Kidney (tissue), 14 donors: ENCODE measurements around the gene MARK2. TPM values are rescaled to one million over a fixed set of nuclear protein-coding genes. Genes with fewer than 3 reads are reported as not detected.

Experiments used
- DNase-seq, 5 donors: peaks; one replicate each; pipeline ENCODE4 v3.0.0-alpha.2; 2013 to 2020
- FAIRE-seq: peaks from 2 replicates; lab custom pipeline; 2012; peaks lifted over from hg19 to GRCh38; lab: Jason Lieb, UNC
- H3K27ac ChIP-seq, 2 donors: one replicate each; pipeline ENCODE4 v1.7.0; 2013; ENCODE audit warnings: low read depth in 2 of 2, low read length in 2 of 2, inconsistent platforms in 1 of 2
- H3K27me3 ChIP-seq: one replicate; pipeline ENCODE4 v1.7.1; 2013; ENCODE audit warnings: low read length, inconsistent platforms; ENCODE audit not compliant: control insufficient read depth, insufficient read depth
- H3K36me3 ChIP-seq, 3 donors: one replicate each; pipeline versions ENCODE4 v1.7.0 to v1.7.1; 2013; ENCODE audit warnings: low read length in 3 of 3, control low read depth in 1 of 3, inconsistent platforms in 1 of 3; ENCODE audit not compliant: insufficient read depth in 3 of 3, control insufficient read depth in 2 of 3
- H3K4me1 ChIP-seq, 3 donors: one replicate each; pipeline versions ENCODE4 v1.7.0 to v1.7.1; 2013; ENCODE audit warnings: low read length in 3 of 3, inconsistent platforms in 1 of 3, low read depth in 1 of 3; ENCODE audit not compliant: control insufficient read depth in 2 of 3, insufficient read depth in 2 of 3
- H3K4me3 ChIP-seq, 3 donors: one replicate each; pipeline versions ENCODE4 v1.7.0 to v1.8.1; 2013; ENCODE audit warnings: low read length in 3 of 3, control low read depth in 1 of 3, inconsistent platforms in 1 of 3
- H3K9ac ChIP-seq, 3 donors: one replicate each; pipeline versions ENCODE4 v1.7.0 to v1.7.1; 2013; ENCODE audit warnings: low read length in 3 of 3, control low read depth in 1 of 3, inconsistent platforms in 1 of 3
- H3K9me3 ChIP-seq, 3 donors: one replicate each; pipeline versions ENCODE4 v1.7.0 to v1.7.1; 2013; ENCODE audit warnings: low read length in 3 of 3, control low read depth in 1 of 3, inconsistent platforms in 1 of 3; ENCODE audit not compliant: control insufficient read depth in 2 of 3, insufficient read depth in 1 of 3
- intact Hi-C: fragments of 100-400 bp; cut with DNase I; formaldehyde crosslinking; loops from one replicate; pipeline ENCODE4 v1.11.1; 2022
- polyA plus RNA-seq: library from polyadenylated mRNA; stranded (reverse); fragments of 350-450 nt; fragmentation: Illumina TruSeq; extraction: RNeasy Lipid Tissue Mini Kit (QIAGEN cat#74804); gene quantifications from one replicate; pipeline ENCODE4 v1.2.3, GENCODE V29; 2014; ENCODE audit warnings: low read depth, low replicate concordance; ENCODE audit not compliant: insufficient read depth
- total RNA-seq: library from RNA; stranded (reverse); fragmentation: NEBNext Ultra II Directional; extraction: Animal tissue kit (Norgen Biotek cat#: 25700); gene quantifications from one replicate; pipeline ENCODE4 v1.2.1, GENCODE V29; 2021
- TF ChIP-seq, protein P1 (sequence below): IDR thresholded peaks from 3 replicates; pipeline ENCODE4 v1.5.1; 2012; ENCODE audit warnings: mild to moderate bottlenecking, moderate library complexity, borderline replicate concordance; ENCODE audit not compliant: insufficient read depth; ENCODE audit errors: extremely low read depth
- donor health status: control.
- donor health status: control.
- donor health status: control.
- donor health status: control.
- donor health status: control.
- donor health status: DM: yes; HTN: yes; CAD: no.
- donor health status: Normal renal cell carcinoma (clear cell type).

Gene MARK2
- total and polyA plus RNA-seq, 2 donors from 2014 or later = 11.7 to 42.6 TPM

GRCh38 chr11:63907808-63908530 lies 69.1 kb downstream of the MARK2 start:
- no peak for FAIRE-seq
- Histone ChIP-seq H3K9me3 (no peaks in the 10 kb centered on the region), H3K27me3 (no peaks in the 10 kb centered on the region), H3K4me1 (peaks cover 0 to 2% (median 0%) of the 10 kb centered on the region in 3 donors), H3K27ac (no peak overlapping the region), H3K36me3 (peaks cover 2 to 20% (median 17%) of the 10 kb centered on the region in 3 donors), H3K4me3 (no peak overlapping the region), H3K9ac (no peak overlapping the region)
- TF ChIP-seq, protein P1, sequence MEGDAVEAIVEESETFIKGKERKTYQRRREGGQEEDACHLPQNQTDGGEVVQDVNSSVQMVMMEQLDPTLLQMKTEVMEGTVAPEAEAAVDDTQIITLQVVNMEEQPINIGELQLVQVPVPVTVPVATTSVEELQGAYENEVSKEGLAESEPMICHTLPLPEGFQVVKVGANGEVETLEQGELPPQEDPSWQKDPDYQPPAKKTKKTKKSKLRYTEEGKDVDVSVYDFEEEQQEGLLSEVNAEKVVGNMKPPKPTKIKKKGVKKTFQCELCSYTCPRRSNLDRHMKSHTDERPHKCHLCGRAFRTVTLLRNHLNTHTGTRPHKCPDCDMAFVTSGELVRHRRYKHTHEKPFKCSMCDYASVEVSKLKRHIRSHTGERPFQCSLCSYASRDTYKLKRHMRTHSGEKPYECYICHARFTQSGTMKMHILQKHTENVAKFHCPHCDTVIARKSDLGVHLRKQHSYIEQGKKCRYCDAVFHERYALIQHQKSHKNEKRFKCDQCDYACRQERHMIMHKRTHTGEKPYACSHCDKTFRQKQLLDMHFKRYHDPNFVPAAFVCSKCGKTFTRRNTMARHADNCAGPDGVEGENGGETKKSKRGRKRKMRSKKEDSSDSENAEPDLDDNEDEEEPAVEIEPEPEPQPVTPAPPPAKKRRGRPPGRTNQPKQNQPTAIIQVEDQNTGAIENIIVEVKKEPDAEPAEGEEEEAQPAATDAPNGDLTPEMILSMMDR = no peak
- intact Hi-C loops = no loop called here
- peak in 4 of 5 donors; percentile 80 to 87 (median 87) for DNase-seq

DNA sequence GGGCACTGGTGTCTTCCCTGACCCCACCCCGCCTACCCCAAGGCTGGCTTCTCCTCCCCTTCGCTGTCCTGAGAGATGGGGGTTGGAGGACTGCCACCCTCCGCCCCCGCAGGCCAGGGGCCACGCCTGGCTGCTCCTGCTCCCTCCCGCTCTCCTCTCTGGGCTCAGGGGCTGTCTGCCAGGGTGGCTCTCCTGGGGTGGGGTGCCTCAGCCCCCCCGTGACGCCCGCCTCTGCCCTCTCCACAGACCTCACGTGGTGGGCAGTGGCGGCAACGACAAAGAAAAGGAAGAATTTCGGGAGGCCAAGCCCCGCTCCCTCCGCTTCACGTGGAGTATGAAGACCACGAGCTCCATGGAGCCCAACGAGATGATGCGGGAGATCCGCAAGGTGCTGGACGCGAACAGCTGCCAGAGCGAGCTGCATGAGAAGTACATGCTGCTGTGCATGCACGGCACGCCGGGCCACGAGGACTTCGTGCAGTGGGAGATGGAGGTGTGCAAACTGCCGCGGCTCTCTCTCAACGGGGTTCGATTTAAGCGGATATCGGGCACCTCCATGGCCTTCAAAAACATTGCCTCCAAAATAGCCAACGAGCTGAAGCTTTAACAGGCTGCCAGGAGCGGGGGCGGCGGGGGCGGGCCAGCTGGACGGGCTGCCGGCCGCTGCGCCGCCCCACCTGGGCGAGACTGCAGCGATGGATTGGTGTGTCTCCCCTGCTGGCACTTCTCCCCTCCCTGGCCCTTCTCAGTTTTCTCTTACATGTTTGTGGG lies 69.9 kb downstream of the MARK2 start:
- no peak overlapping the region for H3K9ac ChIP-seq
- FAIRE-seq (no peak), DNase-seq (peak in 4 of 5 donors; percentile 49 to 77 (median 58))
- no peaks in the 10 kb centered on the region for H3K9me3 ChIP-seq
- H3K4me3 ChIP-seq = no peak overlapping the region
- H3K4me1 ChIP-seq = peaks cover 0 to 2% (median 0%) of the 10 kb centered on the region in 3 donors
- TF ChIP-seq, protein P1 = no peak
- H3K36me3 ChIP-seq = peaks cover 2 to 15% (median 8%) of the 10 kb centered on the region in 3 donors
- intact Hi-C loops = no loop called here
- no peaks in the 10 kb centered on the region for H3K27me3 ChIP-seq
- no peak overlapping the region for H3K27ac ChIP-seq

- Histone ChIP-seq H3K27me3 (no peaks in the 10 kb centered on the region), H3K4me1 (peaks cover 0 to 2% (median 0%) of the 10 kb centered on the region in 3 donors), H3K9me3 (no peaks in the 10 kb centered on the region), H3K9ac (no peak overlapping the region), H3K36me3 (peaks cover 0 to 8% (median 7%) of the 10 kb centered on the region in 3 donors), H3K27ac (no peak overlapping the region), H3K4me3 (no peak overlapping the region)
- peak in 4 of 5 donors; percentile 61 to 85 (median 70) for DNase-seq
- FAIRE-seq = no peak
- TF ChIP-seq, protein P1 = no peak
- intact Hi-C loops = no loop called here
Measured at GRCh38 chr11:63909591-63910506, 70.9 kb downstream of the MARK2 start.
